IPS DF 6.9 (cell line): ENCODE results near the gene ACR.

Source experiments
- DNase-seq: peaks from one replicate; pipeline ENCODE4 v3.0.0-alpha.2; 2013; ENCODE audit warnings: low read depth, low spot score
- H3K27ac ChIP-seq: one replicate; pipeline ENCODE4 v1.5.1; 2013; ENCODE audit warnings: low read length, control low read depth
- H3K27me3 ChIP-seq: 2 replicates; pipeline ENCODE4 v1.6.1; 2013; ENCODE audit warnings: mild to moderate bottlenecking, low read length; ENCODE audit not compliant: control insufficient read depth, insufficient read depth
- H3K36me3 ChIP-seq: 2 replicates; pipeline ENCODE4 v1.6.1; 2013; ENCODE audit warnings: low read length; ENCODE audit not compliant: control insufficient read depth, insufficient read depth
- H3K4me1 ChIP-seq: 2 replicates; pipeline ENCODE4 v1.6.1; 2013; ENCODE audit warnings: low read length; ENCODE audit not compliant: control insufficient read depth, insufficient read depth
- H3K4me3 ChIP-seq: 2 replicates; pipeline ENCODE4 v1.5.1; 2013; ENCODE audit warnings: mild to moderate bottlenecking, low read length
- H3K9me3 ChIP-seq: 2 replicates; pipeline ENCODE4 v1.6.1; 2013; ENCODE audit warnings: low read length, inconsistent platforms; ENCODE audit not compliant: control insufficient read depth, insufficient read depth
- WGBS: extraction: QIAGEN DNeasy Blood & Tissue Kit; methylation state at CpG from one replicate; pipeline ENCODE4 v1.1.7; 2013; ENCODE audit warnings: mixed read lengths, missing lambda C conversion rate; ENCODE audit not compliant: insufficient read length, insufficient coverage; 5-methylcytosine and 5-hydroxymethylcytosine counted together

The ACR gene

GRCh38 chr22:50697667-50698506, 40.1 kb upstream of the ACR start:
- H3K27ac ChIP-seq = no peak overlapping the region
- WGBS = no CpG with 5 or more reads among the region's 54 CpGs
- DNase-seq = no peak

DNA sequence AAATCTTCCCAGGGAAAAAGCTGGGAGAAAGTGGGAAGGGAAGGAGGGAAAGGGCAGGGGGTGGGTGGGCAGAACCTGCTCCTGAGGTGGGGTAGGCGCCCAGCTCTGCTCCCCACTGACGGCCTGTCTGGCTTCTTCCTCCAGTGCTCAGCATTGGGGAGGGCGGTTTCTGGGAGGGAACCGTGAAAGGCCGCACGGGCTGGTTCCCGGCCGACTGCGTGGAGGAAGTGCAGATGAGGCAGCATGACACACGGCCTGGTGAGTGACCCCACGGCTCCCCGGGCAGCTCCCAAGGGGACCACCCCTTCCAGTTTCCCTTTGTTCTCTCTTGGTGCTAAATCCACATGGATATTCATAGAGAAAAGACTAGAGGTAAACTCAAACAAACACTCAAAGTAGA, 39.5 kb upstream of the ACR start:
- no peak for DNase-seq
- no peak overlapping the region for H3K27ac ChIP-seq
- no CpG with 5 or more reads among the region's 12 CpGs for WGBS
- no peaks in the 10 kb centered on the region for H3K36me3 ChIP-seq
- peaks cover 5% of the 10 kb centered on the region for H3K27me3 ChIP-seq
- H3K4me3 ChIP-seq = no peak overlapping the region
- H3K9me3 ChIP-seq = no peaks in the 10 kb centered on the region
- H3K4me1 ChIP-seq = no peaks in the 10 kb centered on the region

More at GRCh38 chr22:50697667-50698506, 40.1 kb upstream of the ACR start:
- Histone ChIP-seq H3K9me3 (no peaks in the 10 kb centered on the region), H3K36me3 (no peaks in the 10 kb centered on the region), H3K4me3 (no peak overlapping the region; the same call in 1 of the 2 replicates), H3K4me1 (no peaks in the 10 kb centered on the region), H3K27me3 (peaks cover 5% of the 10 kb centered on the region)

- no peaks in the 10 kb centered on the region for H3K4me1 ChIP-seq
- no peak for DNase-seq
- no peaks in the 10 kb centered on the region for H3K36me3 ChIP-seq
- H3K4me3 ChIP-seq = no peak overlapping the region
- H3K9me3 ChIP-seq = no peaks in the 10 kb centered on the region
- H3K27me3 ChIP-seq = peaks cover 5% of the 10 kb centered on the region
- WGBS = no CpG with 5 or more reads among the region's 15 CpGs
- H3K27ac ChIP-seq = no peak overlapping the region
These were observed 38.8 kb upstream of the ACR start for GRCh38 chr22:50699001-50699755.

DNA sequence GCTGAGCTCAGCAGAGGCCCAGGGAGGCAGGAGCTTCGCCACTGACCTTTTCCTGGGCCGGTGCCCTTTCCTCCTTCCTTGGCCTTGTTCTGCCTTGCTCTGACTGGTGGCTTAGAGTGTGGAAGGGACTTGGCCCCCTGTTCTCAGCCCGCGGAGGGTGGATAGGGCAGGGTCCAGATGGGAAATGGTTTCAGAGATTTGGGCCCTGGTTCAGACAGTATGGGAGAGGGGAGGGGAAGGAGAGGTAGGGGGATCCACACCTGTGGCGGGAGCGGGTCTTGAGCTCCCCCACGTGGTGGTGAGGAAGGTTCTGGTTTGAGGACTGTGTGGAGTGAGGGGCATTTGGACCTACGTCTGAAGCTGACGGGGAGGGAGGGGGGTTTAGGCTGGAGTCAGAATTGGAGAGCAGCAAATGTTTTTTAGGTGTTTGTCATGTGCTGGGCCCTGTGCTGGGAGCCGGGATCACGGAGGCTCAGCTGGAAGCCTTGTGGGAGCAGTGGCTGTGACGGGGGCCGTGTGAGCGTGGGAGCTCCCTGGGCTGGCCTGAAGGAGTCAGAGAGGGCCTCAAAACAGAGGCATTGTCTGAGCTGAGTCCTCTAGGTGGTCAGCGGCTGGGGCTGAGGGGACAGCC, 38.1 kb upstream of the ACR start:
- no peaks in the 10 kb centered on the region for H3K36me3 ChIP-seq
- no peaks in the 10 kb centered on the region for H3K4me1 ChIP-seq
- no peak overlapping the region for H3K4me3 ChIP-seq
- no peaks in the 10 kb centered on the region for H3K9me3 ChIP-seq
- H3K27ac ChIP-seq = no peak overlapping the region
- no peak for DNase-seq
- no CpG with 5 or more reads among the region's 15 CpGs for WGBS
- H3K27me3 ChIP-seq = peaks cover 5% of the 10 kb centered on the region

DNA sequence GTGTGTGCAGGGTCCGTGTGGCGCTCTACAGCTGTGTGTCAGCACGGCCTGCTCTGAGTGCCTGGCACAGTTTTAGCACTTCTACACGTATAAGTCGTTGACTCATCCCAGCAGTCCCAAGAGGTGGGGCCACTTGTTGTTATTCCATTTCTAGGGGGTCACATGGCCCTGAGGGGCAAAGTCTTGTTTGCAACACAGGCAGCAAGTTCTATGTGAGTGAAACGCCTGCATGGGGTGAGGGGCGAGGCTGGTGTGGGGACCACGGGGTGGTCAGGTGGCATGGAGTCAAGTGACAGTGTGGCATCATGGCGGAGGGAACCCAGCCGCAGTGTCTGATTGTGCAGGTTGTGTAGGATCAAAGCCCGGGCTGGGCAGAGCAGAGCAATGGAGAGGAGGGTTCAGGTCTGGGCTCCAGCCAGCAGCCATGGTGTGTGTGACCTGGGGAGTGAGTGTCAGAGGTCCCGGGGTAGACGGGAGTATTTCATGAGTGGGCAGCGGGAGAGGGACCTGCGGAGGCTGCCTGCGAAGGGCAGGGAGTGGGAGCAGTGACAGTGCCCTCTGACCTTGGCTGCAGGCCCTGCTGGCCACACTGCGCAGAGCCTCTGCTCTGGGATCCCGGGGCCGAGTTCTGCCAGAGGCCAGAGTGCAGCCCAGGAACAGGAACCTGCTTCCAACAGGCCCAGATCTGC, 37.5 kb upstream of the ACR start:
- Histone ChIP-seq H3K9me3 (no peaks in the 10 kb centered on the region), H3K4me3 (no peak overlapping the region), H3K27me3 (peaks cover 5% of the 10 kb centered on the region), H3K4me1 (0 out of 2 replicates have a peak, but pooled peaks cover 1% of the 10 kb centered on the region), H3K27ac (no peak overlapping the region), H3K36me3 (no peaks in the 10 kb centered on the region)
- DNase-seq = no peak
- no CpG with 5 or more reads among the region's 19 CpGs for WGBS

- DNase-seq = no peak
- Histone ChIP-seq H3K9me3 (no peaks in the 10 kb centered on the region), H3K27me3 (peaks cover 5% of the 10 kb centered on the region), H3K4me1 (0 out of 2 replicates have a peak, but pooled peaks cover 1% of the 10 kb centered on the region), H3K27ac (no peak overlapping the region), H3K4me3 (no peak overlapping the region), H3K36me3 (no peaks in the 10 kb centered on the region)
- no CpG with 5 or more reads among the region's 7 CpGs for WGBS
These were observed 37.0 kb upstream of the ACR start for GRCh38 chr22:50701076-50701419.

GRCh38 chr22:50701428-50702154, 36.4 kb upstream of the ACR start:
- H3K27me3 ChIP-seq = peaks cover 5% of the 10 kb centered on the region
- no peak overlapping the region for H3K4me3 ChIP-seq
- H3K27ac ChIP-seq = no peak overlapping the region
- no peaks in the 10 kb centered on the region for H3K36me3 ChIP-seq
- 100% methylated on average over 1 of the region's 11 CpGs for WGBS
- H3K9me3 ChIP-seq = no peaks in the 10 kb centered on the region
- no peak for DNase-seq
- H3K4me1 ChIP-seq = 0 out of 2 replicates have a peak, but pooled peaks cover 1% of the 10 kb centered on the region

DNA sequence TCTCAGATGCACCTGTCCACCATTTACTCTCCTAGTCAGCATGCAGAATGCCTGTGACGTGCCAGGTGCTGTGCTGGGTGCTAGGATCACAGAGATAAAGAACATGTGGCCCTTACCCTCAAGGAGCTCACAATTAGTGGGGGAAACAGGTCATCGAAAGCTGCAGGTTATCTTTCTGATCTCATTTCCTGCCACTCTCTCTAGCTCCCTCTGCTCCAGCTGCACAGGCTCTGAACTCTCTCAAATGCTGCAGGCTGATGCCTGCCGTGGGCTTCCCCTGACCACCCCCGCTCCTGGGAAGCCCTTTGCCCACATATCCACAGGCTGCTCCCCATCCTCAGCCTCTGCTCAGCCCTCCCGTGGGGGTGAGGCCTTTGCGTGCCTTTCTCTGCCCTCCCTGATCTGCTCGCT, 35.7 kb upstream of the ACR start:
- no CpG with 5 or more reads among the region's 7 CpGs for WGBS
- H3K4me1 ChIP-seq = 0 out of 2 replicates have a peak, but pooled peaks cover 1% of the 10 kb centered on the region
- no peak overlapping the region for H3K27ac ChIP-seq
- no peak for DNase-seq
- no peak overlapping the region for H3K4me3 ChIP-seq
- no peaks in the 10 kb centered on the region for H3K36me3 ChIP-seq
- peaks cover 5% of the 10 kb centered on the region for H3K27me3 ChIP-seq
- H3K9me3 ChIP-seq = no peaks in the 10 kb centered on the region

GRCh38 chr22:50702821-50703725, 34.9 kb upstream of the ACR start:
- WGBS = no CpG with 5 or more reads among the region's 20 CpGs
- Histone ChIP-seq H3K36me3 (no peaks in the 10 kb centered on the region), H3K9me3 (no peaks in the 10 kb centered on the region), H3K27me3 (peaks cover under 1% of the 10 kb centered on the region), H3K4me1 (0 out of 2 replicates have a peak, but pooled peaks cover 1% of the 10 kb centered on the region), H3K27ac (no peak overlapping the region), H3K4me3 (no peak overlapping the region)
- DNase-seq = no peak
